ENCODE measurements around the gene SBNO2.

- TF ChIP-seq CTCF (IDR thresholded peaks at IDR 0.05), result no peak
- TF ChIP-seq POLR2A (IDR thresholded peaks at IDR 0.05), result no peak
These were observed 70.8 kb downstream of the SBNO2 start for GRCh38 chr19:1103132-1103707.
